NCI-H2196 (cell line): ENCODE data around the gene SERPINA6.
"Not testable (repeated sequence)": the region's sequence is repeated elsewhere in the genome, so short reads cannot be mapped to it uniquely, and the experiment has no call there.

Experiments
- DNase-seq: peaks from one replicate; lab custom pipeline; 2025; ENCODE audit not compliant: unreplicated experiment; lab: John Stamatoyannopoulos, UW

Gene SERPINA6

DNA sequence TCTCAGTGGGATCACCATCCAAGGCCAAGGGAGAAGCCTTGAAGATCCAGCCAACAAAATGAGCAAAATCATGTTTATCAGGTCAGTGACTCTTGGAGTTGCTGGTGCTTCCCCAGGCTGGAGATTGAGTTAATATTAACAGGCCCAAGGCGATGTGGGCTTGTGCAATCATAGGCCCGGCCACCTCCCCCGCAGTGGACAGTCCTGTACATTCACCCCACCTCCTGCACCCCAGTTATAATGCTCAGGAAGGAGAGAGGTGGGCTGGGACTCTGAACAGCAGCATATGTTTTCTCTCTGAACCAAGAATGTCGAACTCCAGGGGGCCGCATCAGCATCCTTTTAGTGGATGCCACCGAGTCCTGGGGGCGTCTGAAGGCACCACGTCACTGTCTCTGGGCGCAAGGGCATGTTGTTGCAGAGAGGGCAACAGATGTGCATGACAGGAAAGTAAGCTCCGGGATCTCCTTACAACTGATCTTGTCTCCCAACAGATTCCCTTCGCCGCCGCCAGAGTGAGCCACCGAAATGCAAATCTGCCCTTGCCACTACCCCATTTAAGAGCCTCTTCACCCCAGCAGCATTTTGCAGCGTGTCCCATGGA is 32.2 kb upstream of the SERPINA6 start:
- DNase-seq: no peak

DNA sequence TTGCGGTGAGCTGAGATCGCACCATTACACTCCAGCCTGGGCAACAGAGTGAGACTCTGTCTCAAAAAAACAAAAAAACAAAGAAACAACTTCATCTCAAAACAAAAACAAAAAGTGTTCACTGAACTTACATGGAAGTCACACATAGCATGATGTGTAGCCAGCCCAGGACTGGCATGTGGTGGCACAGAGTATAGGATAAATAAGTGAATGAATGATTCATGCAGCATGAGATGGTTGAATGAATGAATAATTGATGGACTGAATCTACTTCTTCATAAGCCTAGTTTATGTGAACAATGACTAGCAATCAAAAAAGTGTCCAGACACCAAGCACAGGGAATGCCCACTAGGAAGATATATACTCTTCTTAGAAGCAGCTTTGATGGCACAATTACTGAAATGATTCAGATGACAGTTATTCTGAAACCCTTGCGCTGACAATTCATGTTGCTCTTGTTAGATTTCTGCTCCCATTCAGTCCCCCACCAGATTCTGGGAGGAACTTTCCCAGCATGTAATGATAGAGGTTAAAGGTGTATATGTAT is 31.6 kb upstream of the SERPINA6 start:
- DNase-seq: no peak

DNA sequence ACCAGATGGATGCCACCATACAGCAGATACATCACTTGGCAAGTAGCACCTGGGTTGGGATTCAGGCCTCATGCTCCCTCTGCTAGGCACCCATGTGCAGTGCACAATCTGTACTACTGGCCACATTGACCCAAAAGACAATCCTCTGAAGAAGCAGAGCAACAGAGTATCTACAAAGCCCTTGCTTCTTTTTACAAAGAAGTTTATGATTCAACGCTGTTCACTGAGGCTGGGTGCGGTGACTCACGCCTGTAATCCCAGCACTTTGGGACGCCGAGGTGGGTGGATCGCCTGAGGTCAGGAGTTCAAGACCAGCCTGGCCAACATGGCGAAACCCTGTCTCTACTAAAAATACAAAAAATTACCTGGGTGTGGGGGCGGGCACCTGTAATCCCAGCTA is 31.1 kb upstream of the SERPINA6 start:
- DNase-seq: not testable (repeated sequence)

DNA sequence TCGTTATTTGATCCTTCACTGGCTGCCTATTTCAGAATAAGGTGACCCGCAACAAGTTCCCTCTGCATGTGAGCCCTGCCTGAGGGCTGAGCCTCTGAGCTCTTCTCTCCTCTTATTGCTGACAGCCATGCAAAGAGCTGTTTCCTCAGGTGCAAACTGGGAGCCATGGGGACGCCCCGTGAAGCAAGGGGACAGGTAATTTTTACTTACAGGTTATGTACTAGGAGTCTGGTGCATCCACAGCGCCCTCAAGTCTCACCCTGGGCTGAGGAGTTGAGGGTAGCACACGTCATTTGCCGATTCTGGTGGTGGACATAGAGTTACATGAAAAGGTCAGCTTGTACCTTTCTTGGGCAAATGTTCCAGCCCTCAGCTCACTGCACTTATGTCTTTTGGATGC is 26.1 kb upstream of the SERPINA6 start:
- DNase-seq: no peak

DNA sequence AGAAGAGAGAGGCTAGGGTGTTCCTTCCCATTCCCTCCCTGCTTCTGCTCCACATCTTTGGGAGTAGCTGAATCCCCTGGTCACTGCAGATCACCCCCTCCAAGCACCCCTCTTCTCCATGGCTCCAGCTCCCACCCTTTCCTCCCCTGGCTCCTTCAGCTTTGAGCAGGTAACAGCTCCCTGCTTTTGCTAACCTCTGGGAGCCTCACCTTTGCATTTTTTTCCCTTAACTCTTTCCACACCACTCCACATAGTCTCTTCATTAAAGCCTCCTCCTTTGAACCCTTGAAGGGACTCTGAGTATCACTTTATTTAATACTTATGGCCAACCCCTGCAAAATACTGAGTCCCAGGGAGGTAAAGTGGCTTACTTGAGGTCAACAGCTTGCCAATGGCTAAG is 25.7 kb upstream of the SERPINA6 start:
- no peak for DNase-seq

DNA sequence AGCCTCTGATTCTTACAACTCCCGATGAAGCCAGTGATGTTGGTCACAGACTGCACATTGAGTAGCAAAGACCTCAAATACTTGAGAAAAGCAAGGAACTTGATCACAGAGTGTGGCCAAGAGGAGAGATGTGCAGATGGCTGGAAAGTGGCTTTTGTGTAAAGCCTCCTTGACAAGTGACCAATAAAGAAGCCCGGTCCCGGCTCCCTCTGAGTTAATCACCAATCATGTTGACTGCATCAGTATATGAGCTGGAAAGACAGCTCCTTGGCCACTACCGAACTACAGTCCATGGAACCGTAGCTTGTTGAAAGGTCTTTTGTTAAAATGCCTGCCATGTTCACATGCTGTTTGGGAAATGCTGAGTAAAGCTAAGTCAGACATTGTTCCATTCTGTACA is 23.7 kb upstream of the SERPINA6 start:
- no peak for DNase-seq

DNA sequence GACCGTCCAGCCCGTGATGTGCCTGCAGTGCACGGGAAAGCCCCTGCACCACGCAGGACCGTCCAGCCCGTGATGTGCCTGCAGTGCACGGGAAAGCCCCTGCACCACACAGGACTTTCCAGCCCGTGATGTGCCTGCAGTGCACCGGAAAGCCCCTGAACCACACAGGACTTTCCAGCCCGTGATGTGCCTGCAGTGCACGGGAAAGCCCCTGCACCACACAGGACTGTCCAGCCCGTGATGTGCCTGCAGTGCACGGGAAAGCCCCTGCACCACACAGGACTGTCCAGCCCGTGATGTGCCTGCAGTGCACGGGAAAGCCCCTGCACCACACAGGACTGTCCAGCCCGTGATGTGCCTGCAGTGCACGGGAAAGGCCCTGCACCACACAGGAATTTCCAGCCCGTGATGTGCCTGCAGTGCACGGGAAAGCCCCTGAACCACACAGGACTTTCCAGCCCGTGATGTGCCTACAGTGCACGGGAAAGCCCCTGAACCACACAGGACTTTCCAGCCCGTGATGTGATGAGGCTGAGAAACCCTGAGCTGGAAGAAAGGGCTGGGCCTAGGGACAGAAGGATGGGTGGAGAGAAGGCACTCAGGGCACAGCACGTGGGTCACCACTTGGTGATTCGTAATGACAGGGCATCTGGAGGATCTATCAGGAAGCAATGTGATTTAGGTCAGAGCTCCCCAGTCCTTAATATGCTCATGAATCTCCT is 23.1 kb upstream of the SERPINA6 start:
- not testable (repeated sequence) for DNase-seq

DNA sequence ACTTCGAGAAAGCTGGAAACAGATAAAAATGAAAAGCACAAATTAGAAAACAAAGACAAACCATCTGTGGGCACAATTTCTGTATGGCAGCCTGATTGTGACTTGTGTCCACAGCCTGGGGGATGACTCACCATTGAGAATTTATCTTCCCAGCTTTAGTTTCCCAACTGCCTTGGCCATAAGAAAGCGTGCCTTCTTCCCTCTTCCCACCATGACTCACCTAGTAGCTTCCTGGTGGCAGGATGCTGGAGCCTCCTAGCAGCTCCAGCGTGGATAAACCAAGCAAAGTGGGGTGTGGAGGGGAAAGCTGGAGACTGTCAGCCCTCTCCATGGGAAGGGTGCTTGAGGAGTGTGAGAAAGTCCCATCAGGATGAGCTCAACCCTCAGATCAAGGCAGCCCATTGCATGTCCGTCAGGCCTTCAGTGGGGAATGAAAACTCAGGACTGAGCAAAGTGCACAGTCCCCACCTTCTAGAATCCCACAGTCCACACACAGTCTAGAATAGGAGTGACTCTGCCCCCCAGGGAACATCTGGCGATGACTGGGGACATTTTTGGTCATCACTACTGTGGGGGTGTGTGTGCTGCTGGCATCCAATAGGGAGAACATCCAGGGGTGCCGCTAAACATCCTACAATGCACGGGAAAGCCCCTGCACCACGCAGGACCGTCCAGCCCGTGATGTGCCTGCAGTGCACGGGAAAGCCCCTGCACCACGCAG is 22.4 kb upstream of the SERPINA6 start:
- no peak for DNase-seq

DNA sequence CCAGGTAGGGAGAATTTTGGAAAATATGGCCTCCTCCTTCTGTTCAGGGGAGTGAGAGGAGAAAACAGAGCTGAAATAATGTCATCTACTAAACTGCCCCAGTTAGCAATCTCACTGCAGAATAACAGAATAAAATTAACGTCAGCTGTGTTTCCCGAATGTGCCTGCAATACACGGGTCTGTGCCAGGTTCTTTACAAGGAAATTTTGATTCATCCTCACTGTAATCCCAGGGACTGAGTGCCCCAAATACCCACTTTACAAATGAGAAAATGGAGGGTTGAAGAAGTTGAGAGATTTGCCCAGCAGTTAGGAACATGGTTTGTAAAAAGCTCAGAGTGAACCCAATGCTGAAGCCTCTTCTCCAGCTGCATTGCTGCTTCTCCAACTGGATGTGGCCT is 21.3 kb upstream of the SERPINA6 start:
- DNase-seq: no peak

DNA sequence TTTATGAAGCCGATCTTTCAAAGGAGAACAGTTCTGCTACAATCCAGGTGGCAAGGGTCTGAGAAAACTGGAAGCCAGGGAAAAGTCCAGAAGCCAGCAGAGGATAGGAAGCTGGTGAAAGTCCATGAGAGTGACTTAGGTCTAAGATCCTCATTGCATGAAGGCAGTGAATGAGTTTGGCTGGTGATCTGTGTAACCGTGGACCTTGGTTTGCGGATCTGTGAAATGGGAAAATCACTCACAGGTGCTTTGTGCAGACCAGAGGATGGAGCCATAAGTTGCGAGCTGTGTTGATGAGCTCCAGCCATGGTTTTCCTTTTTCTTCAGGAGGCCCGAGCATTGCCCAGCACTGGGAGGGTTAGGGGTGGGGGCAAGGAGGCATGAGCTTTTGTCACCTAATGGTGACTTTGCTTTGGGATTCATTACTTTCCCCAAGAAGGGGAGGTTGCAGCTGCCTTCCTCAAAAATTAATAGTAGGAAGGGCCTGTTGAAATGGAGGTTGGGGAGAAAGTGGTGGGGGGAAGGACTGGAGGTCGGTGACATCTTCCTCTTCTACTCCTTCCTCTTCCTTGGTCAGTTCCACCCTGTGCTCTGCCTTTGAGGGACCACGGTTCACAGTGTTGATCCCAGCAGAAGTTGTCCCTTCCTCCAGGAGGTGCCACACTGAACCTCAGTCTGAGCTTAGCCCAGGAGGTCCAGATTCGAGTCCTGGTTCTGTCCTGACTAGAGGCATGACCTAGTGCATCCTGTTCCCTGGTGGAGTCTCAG is 20.3 kb upstream of the SERPINA6 start:
- DNase-seq: no peak

DNA sequence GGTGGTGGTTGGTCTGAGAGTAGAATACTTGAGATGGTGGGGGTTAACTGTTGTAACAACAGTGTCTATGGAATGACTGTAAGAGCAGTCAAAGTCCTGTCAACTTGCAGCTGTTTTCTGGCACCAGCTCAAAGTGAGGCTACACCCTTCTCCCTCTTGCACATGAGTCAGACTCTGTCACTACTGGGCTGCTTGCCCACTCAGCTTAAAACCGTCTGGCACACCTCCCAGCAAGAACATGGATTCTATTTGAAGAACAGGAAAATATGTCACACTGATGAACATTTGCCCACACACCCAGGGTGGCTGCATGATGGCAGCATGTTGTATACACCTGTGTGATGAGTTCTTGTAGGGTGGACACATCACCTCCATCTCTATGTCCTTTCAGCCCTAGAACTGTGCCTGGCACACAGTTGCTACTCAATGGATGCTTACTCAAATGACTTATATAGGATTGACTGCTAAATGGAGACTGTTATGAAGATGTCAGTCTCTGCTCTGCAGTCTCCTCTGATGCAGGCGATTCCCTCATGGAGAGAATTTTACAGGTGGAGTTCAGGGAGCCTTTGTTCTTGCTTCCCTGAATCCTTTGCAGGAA is 19.3 kb upstream of the SERPINA6 start:
- DNase-seq: peak; percentile 37

DNA sequence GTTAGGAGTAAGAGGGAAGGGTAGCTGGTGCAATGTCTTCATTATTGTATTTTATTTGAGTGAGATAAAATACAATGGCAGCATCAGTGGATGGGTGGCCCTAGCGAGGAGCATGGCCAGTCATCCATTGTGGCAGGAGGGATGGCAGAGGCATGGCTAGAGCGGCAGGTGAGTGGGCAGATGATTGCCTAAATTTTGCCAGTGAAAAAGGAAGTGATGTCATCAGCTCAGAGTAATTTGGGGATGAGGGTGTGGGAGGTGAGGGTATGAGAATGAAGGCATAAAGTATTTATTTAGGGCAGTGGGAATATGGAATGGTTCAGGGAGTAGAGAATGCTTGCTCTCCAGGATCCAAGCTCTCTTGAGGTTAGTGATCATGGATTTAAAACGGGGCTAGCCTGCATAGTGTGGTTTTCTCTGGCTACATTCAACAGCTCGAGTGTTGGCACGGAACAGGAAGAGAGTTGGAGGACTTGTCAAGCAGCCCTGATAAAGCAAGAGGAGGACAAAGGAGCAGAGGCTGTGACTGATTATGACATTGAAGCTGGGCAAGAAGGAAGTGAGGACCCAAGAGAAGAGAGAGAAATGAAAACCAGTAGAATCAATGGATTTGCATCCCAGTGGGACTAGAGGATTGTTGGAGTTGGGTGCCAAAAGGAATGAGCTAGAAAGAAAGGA is 18.7 kb upstream of the SERPINA6 start:
- no peak for DNase-seq

DNA sequence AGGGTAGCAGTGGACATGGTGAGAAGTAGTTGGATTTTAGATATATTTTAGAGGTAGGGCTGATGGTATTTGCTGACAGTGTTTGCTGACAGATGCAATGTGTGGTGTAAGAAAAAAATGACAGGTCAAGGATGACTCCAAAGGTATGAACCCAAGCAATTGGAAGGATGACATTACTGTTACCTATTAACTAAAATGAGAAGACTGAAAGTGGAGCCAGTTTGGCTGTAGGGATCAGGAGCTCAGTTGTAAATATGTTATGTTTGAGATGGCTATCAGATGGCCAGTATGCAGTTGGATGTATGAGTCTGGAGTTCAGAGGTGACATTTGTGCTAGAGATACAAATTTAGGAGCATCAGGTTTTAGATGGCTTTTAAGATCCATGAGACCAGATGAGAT is 17.4 kb upstream of the SERPINA6 start:
- no peak for DNase-seq

DNA sequence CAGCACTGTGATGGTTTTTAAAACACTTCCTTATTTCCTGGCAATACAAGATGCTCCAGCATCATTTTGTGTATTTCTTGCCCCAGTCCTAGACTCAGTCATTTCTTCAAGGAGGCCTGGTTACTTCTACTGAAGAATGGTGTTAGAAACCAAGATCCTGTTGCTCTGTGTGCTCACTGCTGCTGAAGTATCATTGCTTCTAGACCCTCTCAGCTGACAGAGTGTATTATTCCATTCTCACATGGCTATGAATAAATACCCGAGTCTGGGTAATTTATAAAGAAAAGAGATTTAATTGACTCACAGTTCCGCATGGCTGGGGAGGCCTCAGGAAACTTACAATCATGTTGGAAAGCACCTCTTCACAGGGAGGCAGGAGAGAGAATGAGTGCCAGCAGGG is 14.9 kb upstream of the SERPINA6 start:
- no peak for DNase-seq

DNA sequence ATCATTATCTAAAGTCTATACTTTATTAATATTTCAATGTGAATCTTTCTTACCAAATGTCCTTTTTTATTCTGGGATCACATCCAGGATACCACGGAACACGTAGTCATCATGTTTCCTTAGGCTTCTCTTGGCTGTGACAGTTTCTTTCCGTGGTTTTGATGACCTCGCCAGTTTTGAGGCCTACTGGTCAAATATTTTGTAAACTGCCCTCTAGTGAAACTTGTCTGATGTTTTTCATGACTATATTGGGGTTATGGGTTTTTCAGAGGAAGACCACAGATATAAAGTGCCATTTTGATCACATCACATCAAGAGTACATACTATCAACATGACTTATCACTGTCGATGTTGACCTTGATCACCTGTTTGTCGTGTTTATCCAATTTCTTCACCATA is 14.1 kb upstream of the SERPINA6 start:
- DNase-seq: no peak

DNA sequence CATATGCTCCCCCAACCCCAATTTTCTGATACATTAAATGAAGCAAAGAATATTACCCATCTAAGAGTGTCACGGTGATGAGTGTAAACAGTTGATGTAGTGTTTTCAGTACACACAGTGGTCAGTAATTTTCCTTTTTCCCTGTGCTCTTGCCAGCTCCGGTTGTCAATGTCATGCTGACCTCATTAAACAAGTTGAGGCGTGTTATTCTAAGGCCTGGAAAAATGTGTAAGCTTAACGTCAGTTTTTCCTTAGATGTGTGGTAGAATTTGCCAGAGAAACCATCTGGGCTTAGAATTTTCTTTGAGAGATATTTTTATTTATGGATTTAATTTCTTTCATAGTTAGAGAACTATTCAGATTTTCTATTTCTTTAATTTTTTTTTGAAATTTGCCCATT is 11.7 kb upstream of the SERPINA6 start:
- DNase-seq: no peak

DNA sequence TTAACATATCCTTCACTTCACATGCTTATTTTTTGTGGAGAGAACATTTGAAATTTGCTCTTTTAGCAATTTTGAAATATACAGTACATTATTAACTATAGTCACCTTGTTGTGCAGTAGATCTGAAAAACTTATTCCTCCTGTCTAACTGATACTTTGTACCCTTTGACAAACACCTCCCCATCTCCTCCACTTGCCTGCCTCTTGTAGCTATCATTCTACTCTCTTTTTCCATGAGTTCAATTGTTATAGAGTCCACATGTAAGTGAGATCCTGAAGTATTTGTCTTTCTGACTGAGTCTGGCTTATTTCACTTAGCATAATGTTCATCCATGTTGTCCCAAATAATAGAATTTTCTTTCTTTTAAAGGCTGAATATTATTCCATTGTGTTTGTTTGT is 9.5 kb upstream of the SERPINA6 start:
- DNase-seq: no peak

DNA sequence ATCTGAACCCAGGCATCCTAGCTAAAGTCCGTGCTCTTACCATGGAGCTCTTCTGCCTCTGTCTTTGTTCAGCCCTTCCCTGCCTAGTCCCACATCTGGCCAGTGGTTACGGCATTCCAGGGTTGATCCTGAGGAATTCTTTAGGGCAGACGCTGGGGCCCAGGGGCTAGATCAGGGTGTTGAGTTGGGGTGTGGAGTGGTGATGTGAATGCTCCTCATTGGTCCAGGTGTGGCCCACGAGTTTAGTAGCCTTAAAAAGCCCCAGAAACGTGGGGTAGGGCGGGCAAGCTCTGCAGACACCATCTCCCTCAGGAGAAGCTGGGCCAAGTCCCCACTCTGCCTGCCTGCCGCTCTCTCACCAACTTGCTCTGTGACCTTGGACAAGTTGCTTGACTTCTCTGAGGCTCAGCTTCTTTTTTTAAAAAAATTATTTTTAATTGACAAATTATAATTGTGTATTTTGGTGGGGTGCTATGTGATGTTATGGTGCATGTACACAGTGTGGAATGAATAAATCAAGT is 9.0 kb upstream of the SERPINA6 start:
- no peak for DNase-seq

DNA sequence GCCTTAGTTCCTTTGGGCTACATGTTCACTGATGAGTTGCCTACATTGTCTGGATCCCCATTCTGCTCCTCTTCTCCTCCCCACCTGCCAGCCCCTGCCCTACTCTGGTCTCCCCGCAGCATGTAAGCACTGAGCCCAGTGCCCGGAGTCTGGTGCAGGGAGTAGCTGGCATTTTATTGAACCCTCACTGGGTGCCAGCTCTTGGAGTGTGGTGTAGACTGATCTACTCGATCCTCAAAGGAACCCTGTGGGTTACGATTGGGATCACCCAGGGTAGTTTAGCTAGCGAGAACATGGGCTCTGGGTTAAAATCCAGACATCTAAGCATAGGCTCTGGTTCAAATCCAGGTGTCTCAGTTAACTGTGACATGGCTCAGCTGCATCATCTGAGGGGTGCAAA is 8.3 kb upstream of the SERPINA6 start:
- no peak for DNase-seq

DNA sequence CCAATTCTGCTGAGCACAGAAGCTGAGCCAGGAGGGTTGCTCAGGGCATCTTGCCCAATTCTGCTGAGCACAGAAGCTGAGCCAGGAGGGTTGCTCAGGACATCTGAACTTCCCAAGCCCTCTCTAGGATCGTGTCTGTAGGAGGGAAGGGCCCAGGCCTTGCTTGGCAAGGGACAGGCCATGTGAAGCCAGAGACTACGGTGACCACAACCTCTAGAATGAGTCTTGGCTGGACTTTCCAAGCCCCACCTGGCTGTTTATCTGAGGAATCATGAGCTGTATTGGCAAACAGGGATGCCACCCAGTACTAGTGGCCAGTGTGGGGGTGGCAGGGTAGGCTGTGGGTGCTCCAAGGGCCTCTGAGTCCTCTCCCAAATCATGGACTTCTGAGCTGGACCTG is 7.7 kb upstream of the SERPINA6 start:
- no peak for DNase-seq
